ENCODE data around the gene ROM1. TPM values are rescaled to one million over a fixed set of nuclear protein-coding genes. Genes with fewer than 3 reads are reported as not detected.

The ROM1 gene

GRCh38 chr11:62656796-62657429 lies 43.9 kb downstream of the ROM1 start:
- Histone ChIP-seq H2BK12ac (ENCODE audit: low read length in 2 of 2) (no peak overlapping the region), H2BK5ac (ENCODE audit: low read depth, low read length, poor library complexity, severe bottlenecking) (no peak overlapping the region), H3K9me3 (ENCODE audit: control insufficient read depth, low read length) (no peaks in the 10 kb centered on the region), H3K79me1 (replicated peaks; ENCODE audit: low read length, poor library complexity, severe bottlenecking) (peaks cover 4% of the 10 kb centered on the region), H3K27ac (ENCODE audit: low read length, poor library complexity, severe bottlenecking) (no peak overlapping the region), H3K4ac (ENCODE audit: low read depth in 1 of 2, low read length in 2 of 2) (no peak overlapping the region), H3K36me3 (ENCODE audit: control insufficient read depth in 1 of 2, insufficient read depth in 2 of 2, low read depth in 1 of 2, low read length in 2 of 2) (peaks cover 4 to 5% of the 10 kb centered on the region in 2 experiments), H3K27me3 (ENCODE audit: control insufficient read depth in 1 of 2, insufficient read depth in 1 of 2, low read length in 2 of 2) (no peaks in the 10 kb centered on the region), H2AFZ (ENCODE audit: low read depth, low read length) (no peak overlapping the region), H2AK5ac (ENCODE audit: low read length, severe bottlenecking) (no peak overlapping the region), H4K91ac (ENCODE audit: low read length) (no peak overlapping the region), H2BK120ac (ENCODE audit: low read depth, low read length) (no peak overlapping the region), H3K4me2 (ENCODE audit: low read length, poor library complexity, severe bottlenecking) (no peak overlapping the region), H3K4me3 (ENCODE audit: insufficient read depth in 1 of 2, low read depth in 1 of 2, low read length in 2 of 2) (no peak overlapping the region), H3K9ac (ENCODE audit: low read length) (no peak overlapping the region), H3K4me1 (ENCODE audit: control insufficient read depth, insufficient read depth, low read depth, low read length) (peaks cover 2% of the 10 kb centered on the region), H4K8ac (ENCODE audit: low read length) (no peak overlapping the region), H3K14ac (ENCODE audit: low read length in 2 of 2) (no peak overlapping the region), H2BK15ac (ENCODE audit: low read depth, poor library complexity, severe bottlenecking) (no peak overlapping the region), H3K18ac (ENCODE audit: low read depth in 1 of 2, low read length in 2 of 2) (no peak overlapping the region), H3K23ac (ENCODE audit: low read length in 2 of 2) (no peak overlapping the region)
- WGBS: 98% methylated on average over 4 of the region's 5 CpGs
- no peak for DNase-seq

- H3K79me1 ChIP-seq (replicated peaks; ENCODE audit: low read length, poor library complexity, severe bottlenecking): peaks cover 13% of the 10 kb centered on the region
- H3K27ac ChIP-seq (ENCODE audit: low read length, poor library complexity, severe bottlenecking): peak overlapping the region; percentile 97
- no peaks in the 10 kb centered on the region for H3K9me3 ChIP-seq (ENCODE audit: control insufficient read depth, low read length)
- H3K14ac ChIP-seq (ENCODE audit: low read length in 2 of 2): peak overlapping the region in 1 of 2 experiments; percentile 68
- no peak overlapping the region for H2BK12ac ChIP-seq (ENCODE audit: low read length in 2 of 2)
- H3K4me3 ChIP-seq (ENCODE audit: insufficient read depth in 1 of 2, low read depth in 1 of 2, low read length in 2 of 2): peak overlapping the region; percentile 81 to 94
- peak overlapping the region; percentile 95 for H3K9ac ChIP-seq (ENCODE audit: low read length)
- H3K4ac ChIP-seq (ENCODE audit: low read depth in 1 of 2, low read length in 2 of 2): peak overlapping the region in 1 of 2 experiments; percentile 65
- H3K4me1 ChIP-seq (ENCODE audit: control insufficient read depth, insufficient read depth, low read depth, low read length): peaks cover 11% of the 10 kb centered on the region
- H2BK120ac ChIP-seq (ENCODE audit: low read depth, low read length): no peak overlapping the region
- H2BK5ac ChIP-seq (ENCODE audit: low read depth, low read length, poor library complexity, severe bottlenecking): peak overlapping the region; percentile 77
- H3K4me2 ChIP-seq (ENCODE audit: low read length, poor library complexity, severe bottlenecking): peak overlapping the region; percentile 68
- DNase-seq: no peak
- peak overlapping the region; percentile 85 for H4K91ac ChIP-seq (ENCODE audit: low read length)
- H3K18ac ChIP-seq (ENCODE audit: low read depth in 1 of 2, low read length in 2 of 2): peak overlapping the region; percentile 83 to 96
- no peaks in the 10 kb centered on the region for H3K27me3 ChIP-seq (ENCODE audit: control insufficient read depth in 1 of 2, insufficient read depth in 1 of 2, low read length in 2 of 2)
- peaks cover 26 to 40% of the 10 kb centered on the region in 2 experiments for H3K36me3 ChIP-seq (ENCODE audit: control insufficient read depth in 1 of 2, insufficient read depth in 2 of 2, low read depth in 1 of 2, low read length in 2 of 2)
- peak overlapping the region; percentile 77 for H2AFZ ChIP-seq (ENCODE audit: low read depth, low read length)
- peak overlapping the region; percentile 69 for H4K8ac ChIP-seq (ENCODE audit: low read length)
- peak overlapping the region in 1 of 2 experiments; percentile 89 for H3K23ac ChIP-seq (ENCODE audit: low read length in 2 of 2)
- 3% methylated on average over 35 of the region's 36 CpGs for WGBS
- no peak overlapping the region for H2AK5ac ChIP-seq (ENCODE audit: low read length, severe bottlenecking)
- peak overlapping the region; percentile 94 for H2BK15ac ChIP-seq (ENCODE audit: low read depth, poor library complexity, severe bottlenecking)
These were observed 51.5 kb downstream of the ROM1 start for GRCh38 chr11:62664405-62665074.

Small RNAs within 50 kb of the gene (small RNA-seq; reads per million reads assigned to genes)
- gene AP001458.1 (ENCODE audit: low read depth) (not detected), gene MIR6747 (ENCODE audit: low read depth) (1.7 reads per million)

Data from mesenchymal stem cell (in vitro differentiated cells and primary cell).